NCI-H128 (cell line): ENCODE data around the gene PRKAR1B.

Experiments used
- DNase-seq: peaks from one replicate; lab custom pipeline; 2025; ENCODE audit not compliant: unreplicated experiment; lab: John Stamatoyannopoulos, UW

Gene PRKAR1B

DNA sequence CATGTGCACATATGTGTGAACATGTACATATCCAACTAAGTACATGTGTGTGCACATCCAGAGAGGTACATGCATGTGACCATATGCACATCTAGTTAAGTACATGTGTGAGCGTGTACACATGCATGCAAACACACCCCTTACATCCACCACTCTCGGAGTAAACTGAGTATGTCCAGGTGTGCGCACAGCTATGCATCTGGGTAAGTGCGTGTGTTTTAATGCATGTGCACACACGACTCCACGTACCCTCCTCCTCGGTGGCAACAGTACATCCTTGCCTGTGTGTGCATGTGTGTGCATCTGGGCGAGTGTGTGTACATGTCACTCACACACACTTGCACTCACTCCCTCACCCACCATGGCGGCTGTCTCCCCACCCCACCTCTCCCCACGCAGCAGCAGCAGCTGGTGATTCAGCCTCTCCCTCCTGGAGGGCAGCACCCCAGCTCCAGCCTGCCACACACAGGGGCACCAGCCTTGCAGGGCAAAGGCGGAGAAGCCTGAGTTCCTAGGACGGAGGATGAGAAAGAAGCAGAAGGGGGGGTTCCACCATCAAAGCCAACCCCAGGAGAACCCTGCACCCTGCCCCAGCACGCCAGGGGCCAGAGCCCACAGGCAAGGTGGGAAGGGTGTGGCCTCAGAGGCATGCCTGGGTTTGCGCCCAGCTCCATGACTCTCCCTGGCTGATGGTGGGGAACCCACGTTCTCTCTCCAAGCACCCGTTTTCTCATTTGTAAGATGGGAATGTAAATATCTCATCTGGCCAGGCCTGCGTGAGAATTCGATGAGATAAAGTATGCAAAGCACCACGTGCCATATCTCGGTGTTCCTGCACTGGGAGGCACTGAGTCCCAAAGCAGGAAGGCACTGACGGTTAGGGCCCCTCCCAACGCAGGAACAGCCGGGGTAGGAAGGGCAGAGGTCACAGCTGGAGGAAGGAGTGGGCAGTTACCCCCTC lies 28.3 kb downstream of the PRKAR1B start:
- DNase-seq: no peak

DNA sequence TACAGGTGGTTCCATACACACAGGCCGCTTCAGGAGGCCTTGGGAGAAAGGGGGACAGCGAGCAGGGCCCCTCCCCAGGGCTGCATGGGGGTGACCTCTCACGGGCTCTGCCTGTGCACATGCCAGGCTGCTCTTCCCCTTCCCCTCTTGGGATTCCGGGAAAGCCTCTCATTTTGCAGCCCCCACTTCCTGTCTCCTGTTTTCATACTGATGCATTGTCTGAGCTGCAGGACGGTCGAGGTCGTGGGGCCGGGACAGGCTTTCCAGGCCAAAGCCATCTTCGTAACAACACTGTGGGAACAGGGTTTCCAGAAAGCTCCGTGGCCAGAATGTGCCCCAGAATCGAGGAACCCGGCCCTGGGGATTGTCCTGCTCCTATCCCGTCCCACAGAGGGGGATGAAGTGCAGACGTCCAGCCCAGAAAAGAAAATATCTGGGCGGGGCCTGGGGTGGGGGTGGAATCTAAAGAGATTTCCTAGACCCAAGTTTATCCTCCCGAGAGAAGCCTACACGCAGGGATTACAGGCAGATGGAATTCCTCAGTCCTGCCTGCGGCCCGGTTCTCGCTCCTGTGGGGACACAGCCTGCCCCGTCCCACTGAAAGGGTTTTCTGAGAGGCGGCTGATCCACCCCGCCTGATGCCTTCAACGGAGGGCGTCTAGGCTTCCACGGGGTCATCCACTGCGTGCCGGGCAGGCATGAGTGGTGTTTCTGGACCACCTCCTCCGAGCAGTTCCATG lies 30.1 kb downstream of the PRKAR1B start:
- no peak for DNase-seq

DNA sequence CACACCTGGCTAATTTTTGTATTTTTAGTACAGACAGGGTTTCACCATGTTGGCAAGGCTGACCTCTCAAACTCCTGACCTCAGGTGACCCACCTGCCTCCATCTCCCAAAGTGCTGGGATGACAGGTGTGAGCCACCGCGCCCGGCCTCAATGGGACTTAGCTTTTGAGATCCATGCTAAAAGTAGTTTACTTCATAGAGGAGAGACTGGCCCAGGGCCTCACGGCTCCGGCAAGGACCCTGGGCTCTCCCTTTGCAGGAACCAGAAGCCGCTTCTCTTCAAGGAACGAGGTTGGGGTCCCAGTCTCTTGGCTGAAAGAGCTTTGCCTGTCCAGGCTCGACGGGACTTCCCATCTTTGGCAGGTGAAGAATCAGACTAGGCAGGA lies 30.7 kb downstream of the PRKAR1B start:
- no peak for DNase-seq

DNA sequence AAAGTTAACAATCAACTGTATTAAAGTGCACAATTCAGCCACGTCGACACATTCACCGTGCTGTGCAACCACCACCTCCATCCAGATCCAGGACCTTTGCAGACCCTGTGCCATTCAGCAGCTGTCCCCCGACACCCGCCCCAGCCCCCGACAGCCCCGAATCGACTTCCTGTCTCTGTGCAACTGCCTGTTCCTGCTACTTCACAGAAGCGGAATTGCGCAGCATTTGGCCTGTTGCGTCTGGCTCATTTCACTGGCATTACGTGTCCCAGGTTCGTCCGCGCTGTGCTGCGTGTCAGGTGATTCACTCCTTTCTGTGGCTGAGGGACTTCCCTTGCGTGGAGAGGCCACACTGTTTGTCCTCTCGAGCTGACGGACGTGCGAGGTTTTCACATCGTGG lies 33.8 kb downstream of the PRKAR1B start:
- DNase-seq: no peak

DNA sequence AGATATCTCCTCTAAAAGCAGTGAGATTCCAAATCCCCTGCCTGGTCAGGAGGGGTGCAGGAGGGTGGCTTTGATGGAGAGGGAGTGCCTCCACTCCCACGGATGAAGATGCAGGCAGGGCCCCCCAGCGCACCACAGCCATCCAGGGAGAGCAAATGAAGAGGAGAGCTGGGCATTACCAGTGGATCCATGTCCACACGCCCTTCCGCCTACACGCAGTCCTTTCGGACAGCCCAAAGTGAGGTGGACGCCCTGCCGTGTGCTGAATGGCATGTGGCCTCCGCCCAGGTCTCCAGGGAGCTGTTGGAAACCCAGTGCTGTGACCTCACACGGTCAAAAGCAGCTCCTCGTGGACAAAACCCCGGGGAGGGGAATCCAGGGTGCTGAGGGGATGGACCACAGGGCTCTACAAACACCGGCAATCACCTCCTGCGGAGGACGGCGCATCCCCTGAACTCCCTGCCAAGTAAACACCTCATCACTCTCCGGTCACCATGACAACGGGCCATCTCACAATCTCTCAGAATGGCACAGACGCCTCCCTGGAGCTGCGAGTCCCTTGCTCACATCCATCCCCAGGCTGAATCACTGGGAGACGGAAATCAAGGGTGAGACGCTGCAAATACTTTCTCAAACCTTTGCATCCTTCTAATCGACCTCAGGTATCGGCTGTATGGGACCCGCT lies 35.6 kb downstream of the PRKAR1B start:
- no peak for DNase-seq

DNA sequence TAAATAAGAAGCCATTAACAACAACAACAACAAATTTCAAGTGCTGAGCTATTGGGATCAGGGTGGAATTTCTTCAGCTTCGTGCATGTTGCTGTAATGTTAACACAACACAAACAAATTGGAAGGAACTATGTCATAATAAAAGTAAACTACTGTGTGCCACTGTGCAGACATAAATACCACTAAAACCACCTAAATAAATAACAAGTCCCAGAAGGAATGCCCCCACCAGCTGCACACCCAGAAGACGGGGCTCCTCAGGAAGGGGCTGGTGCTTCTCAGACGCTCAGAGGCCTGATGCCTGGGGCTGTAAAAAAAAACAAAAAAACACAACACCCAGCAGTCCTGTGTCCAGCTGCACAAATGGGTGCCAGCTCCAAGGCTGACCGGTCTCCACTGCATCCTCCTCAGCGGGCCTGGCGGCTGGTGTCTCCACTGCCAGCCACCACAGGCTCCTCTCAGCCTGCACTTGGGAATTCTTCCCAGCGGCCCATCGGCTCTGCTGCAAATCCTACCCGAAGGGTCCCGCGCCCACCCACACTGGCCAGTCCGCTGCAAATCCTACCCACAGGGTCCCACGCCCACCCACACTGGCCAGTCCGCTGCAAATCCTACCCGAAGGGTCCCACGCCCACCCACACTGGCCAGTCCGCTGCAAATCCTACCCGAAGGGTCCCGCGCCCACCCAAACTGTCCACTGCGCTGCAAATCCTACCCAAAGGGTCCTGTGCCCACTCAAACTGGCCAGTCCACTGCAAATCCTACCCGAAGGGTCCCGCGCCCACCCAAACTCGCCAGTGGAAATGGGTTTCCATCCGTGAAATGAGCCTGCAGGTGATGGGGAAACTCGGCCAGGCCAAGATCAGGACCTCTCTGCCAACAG lies 36.4 kb downstream of the PRKAR1B start:
- DNase-seq: no peak

DNA sequence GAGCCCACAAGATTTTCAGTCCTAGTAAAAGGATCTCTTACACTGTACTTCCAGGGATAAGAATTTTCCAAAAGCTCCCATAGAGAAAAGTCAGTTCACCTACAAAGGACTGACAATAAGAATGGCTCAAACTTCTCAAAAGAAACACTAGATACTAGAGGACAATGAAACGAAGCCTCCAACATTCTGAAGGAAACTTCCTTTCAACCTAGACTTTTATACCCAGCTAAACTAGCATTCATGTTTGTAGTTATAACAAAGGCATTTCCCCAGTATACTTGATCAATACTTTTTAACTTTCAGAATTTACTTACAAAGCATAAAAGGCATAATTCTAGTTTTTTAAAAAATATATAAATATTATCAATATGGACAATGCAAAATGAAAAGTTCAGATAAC lies 41.5 kb downstream of the PRKAR1B start:
- no peak for DNase-seq

DNA sequence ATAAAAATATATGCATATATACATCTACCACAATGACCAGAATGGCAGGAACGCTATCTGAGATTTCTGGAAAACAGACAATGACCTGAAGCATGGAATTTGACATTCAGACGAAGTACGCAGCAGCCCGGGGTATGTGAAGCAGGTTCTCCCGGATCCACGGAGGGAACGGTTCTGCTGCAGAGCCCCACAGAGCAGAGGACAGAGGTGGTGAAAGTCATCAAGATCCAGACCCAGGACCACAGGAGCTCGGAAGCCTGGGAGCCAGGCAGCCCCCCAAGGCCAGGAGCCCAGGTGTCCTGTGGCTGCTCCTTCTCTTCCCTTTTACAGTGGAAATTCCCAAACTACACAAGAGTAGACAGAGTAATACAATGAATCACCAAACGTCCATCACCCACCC lies 42.7 kb downstream of the PRKAR1B start:
- DNase-seq: no peak

DNA sequence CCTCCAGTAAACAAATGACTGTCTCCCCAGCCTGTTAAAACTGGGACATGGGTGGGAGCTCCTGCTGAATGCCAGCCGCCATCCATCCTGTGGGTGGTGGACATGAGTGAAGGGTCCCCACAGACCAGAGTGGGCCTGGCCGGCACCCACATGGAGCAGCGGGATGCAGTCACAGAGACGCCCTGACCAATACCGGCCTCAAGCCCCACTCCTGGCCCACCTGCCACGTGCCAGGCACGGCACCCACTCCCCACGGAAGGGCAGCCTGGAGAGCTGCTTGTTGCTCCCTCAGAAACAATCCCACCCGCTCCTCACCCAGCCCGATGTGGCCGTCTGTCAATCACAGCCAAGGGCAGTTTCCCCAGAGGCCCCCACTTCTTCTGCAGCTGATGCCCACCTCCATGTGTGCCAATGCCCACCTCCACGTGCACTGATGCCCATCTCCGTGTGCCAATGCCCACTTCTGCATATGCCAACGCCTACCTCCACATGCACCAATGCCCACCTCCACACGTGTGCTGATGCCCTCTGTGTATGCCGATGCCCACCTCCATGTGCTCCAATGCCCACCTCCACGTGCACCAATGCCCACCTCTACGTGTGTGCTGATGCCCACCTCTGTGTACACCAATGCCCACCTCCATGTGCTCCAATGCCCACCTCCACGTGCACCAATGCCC lies 43.4 kb downstream of the PRKAR1B start:
- no peak for DNase-seq

DNA sequence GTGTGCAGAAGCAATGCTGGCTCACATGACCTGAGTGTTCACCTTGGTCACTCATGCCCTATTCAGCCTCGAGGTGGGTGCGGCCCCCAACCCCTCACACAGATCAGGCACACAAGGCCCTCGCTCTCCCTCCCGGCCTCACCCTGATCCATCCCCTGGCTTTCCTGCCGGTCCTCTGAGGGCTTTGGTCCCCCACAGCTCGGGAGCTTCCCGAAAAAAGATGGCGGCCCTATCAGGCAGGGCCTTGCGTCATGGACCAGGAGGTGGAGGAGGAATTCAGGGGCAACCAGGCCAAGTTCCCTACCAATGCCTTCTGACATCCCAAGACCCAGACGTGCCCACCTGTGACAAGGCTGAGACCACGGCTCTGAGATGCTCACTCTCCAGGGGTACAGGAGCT lies 44.3 kb downstream of the PRKAR1B start:
- no peak for DNase-seq

DNA sequence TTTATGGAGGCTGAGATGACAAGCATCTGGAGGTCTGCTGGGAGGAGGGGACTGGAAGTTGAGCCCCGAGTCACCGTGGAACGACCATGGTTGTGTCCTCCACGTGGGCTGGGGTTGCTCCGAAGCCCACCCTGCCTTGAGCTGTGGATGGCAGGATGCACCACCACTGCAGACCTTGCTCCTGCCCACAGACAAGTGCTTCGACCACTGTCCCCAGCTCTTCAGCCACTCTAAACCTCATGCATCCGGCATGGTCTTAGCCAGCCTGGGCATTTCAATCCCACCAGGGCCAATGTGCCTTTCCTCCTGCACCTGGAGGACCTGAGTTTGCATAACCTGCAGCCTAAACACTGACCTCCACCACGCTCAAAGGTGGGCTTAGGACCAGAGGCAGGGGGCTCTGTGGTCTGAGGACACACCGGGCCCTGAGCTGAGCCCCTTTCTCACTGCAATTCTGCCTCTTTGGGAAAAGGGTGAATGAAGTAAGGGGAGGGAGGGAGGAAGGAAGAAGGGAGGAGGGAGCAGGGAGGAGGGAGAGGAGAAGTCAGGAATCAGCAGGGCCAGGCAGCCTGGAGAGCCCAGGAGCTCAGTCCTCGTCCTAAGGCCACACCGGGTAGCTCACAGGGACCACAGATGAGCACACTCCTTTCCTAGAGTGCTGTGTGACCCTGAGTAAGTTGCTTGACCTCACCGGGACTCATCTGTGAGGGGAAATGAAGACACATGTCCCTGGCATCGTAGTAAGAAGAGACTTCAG lies 45.4 kb downstream of the PRKAR1B start:
- no peak for DNase-seq

DNA sequence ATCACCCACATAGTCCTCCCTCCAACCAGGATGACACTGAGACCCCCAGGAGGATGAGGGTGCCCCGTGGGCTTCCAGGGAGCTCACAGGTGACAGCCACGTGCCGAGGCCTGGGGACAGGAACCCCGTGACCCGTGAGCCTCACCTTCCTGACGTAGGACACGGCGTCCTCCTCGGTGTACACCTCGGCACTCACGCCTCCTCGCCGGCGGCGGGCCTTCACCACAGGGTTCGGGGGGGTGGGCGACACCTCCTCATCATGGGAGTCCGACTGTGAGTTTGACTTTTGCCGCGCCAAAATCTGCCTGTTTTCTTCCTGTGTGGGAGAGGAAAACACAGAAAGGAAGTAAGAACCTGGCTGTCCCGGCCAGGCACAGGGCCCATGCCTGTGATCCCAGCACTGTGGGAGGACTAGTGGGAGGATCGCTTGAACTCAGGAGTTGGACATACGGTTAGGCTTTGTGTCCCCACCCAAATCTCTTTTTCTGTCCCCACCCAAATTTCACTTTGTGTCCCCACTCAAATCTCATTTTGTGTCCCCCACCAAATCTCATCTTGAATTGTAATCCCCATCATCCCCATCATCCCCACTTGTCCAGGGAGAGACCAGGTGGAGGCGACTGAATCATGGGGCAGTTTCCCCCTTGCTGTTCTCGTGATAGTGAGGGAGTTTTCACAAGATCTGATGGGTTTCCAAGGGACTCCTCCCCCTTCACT lies 46.5 kb downstream of the PRKAR1B start:
- no peak for DNase-seq

DNA sequence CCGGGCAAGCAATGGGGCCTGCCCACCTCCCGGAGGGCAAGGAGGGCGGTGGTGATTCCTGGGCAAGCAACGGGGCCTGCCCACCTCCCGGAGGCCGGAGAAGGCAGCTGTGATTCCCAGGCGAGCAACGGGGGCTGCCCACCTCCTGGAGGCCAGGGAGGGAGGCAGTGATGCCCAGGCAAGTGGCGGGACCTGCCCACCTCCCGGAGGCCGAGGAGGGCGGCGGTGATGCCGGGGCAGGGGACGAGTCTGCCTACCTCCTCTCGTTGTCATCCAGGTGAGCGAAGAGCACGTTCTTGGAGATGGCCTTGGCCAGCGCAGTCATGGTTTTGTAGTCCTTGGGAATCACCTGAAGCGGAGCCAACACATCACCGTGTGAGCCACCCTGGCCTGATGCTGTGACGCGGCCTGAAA lies 50.1 kb downstream of the PRKAR1B start:
- no peak for DNase-seq

DNA sequence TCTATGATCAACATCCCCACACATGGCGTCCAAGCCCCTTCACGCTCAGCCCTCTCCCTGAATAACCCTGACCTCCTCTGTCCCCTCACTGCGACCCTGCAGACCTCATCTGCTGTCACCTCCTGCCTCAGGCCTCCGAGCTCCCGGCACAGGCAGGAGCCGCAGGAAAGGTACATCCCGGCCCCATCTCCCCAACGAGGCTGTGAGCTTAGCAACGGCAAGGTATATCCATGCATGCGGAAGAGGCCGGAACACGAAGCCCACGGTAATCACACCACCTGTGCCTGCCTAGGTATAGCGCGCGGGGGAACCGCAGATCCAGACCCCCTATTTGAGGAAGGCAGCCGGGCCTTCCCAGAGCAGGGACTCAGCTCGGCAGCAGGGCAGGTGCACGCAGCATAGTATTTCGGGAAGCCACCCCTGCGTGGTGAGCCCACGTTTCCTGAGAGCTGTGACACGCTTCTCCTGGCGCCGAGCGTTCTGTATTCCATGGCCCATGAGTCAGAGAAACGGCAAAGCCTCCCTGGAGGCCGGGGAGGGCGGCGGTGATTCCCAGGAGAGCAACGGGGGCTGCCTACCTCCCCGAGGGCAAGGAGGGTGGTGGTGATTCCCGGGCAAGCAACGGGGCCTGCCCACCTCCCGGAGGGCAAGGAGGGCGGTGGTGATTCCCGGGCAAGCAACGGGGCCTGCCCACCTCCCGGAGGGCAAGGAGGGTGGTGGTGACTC lies 50.7 kb downstream of the PRKAR1B start:
- DNase-seq: no peak

DNA sequence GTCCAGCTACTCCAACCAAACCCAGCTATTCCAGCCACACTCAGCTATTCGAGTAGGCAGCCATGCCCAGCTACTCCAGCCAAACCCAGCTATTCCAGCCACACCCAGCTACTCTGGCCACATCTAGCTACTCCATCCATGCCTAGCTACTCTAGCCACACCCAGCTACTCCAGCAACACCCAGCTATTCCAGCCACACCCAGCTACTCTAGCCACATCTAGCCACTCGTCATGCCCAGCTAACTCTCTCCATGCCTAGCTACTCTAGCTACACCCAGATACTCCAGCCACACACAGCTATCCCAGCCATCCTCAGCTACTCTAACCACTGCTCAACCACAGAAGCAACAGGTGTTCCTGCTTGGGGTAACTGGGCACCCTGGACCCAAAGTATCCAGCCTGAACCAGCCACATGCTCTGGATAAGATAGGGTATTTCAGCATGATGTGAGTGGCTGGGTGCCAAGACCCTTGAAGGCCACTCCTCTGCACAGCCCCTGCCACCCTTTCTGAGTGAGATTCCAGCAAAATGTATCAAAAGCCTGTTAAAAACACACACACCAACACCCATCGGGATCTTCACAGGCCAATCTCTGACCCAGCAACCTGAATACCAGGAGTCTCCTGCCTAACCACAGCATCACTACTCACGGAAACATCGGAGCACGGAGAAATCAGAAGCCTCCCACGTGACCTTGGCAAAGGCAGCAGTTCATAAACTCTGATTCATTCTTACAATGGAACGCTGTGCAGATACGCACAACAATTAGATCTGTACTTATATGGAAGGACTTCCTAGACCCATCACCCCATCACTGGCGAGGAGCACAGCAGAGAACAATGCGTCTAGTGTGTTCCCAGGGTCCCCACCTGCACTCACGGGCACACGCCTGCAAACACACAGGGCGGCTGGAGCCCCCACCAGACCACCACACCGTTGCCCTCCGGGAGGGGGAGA lies 52.3 kb downstream of the PRKAR1B start:
- no peak for DNase-seq

DNA sequence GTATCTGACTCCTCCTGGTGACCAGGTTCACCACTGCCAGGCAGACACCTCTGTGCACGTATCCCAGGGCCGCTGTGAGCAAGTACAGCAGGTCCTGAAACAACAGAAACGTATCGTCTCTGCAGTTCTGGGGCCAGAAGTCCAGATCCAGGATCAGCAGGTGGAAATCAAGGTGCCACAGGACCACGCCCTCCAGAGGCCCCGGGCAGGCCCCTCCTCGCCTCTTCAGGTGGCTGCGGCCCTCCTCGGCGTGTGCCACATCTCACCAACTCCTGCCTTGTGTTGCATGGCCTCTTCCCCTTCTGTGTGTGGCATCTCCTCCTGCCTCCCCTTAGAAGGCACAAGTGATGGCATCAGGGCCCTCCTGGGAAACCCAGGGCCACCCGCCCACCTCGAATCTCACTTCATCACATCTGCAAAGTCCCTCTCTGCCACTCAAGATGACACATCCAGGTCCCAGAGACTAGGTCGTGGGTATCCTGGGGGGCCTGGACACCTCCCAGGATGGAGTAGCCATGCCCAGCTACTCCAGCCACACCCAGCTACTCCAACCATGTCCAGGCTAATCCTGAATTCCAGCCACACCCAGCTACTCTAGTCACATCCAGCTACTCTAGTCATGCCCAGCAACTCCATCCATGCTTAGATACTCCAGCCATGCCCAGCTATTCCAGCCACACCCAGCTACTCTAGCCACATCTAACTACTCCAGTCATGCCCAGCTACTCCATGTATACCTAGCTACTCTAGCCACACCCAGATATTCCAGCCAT lies 53.2 kb downstream of the PRKAR1B start:
- no peak for DNase-seq
